Measurements from ENCODE around the gene LRRIQ4.

LRRIQ4 gene

GRCh38 chr3:169847896-169848295 is 35.2 kb downstream of the LRRIQ4 start:
- no peak for DNase-seq (ENCODE audit: low read depth in 1 of 2, low spot score in 1 of 2)
- no peak for TF ChIP-seq JUND (IDR thresholded peaks at IDR 0.05; ENCODE audit: low read depth)
- in situ Hi-C loops (cut with HindIII; ENCODE audit: low pct_unique_long_range_greater_than_20kb, low sequenced_read_pairs): no loop called here

- no peak for DNase-seq (ENCODE audit: low read depth in 1 of 2, low spot score in 1 of 2)
- in situ Hi-C loops (cut with HindIII; ENCODE audit: low pct_unique_long_range_greater_than_20kb, low sequenced_read_pairs): no loop called here
- TF ChIP-seq JUND (IDR thresholded peaks at IDR 0.05; ENCODE audit: low read depth): no peak
Observed at GRCh38 chr3:169848741-169849140, 36.1 kb downstream of the LRRIQ4 start.

DNA sequence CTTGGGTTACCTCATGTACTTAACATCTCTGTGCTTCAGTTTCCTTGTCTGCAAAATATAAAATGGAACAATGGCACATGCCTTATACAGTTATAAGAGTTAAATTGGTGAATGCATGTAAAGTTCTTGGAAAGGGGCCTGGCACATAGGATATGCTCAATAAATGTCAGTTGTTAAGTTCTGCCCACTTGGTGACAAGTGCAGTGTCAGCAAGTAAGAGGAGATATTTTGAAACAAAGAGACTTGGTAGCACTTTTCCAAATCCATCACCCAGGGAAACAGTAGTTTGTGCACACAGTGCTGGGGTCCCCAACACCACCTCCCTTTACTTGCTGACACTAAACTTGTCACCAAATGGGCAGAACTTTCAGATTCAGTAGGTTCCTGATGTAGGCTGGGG is 37.9 kb downstream of the LRRIQ4 start:
- no peak for TF ChIP-seq JUND (IDR thresholded peaks at IDR 0.05; ENCODE audit: low read depth)
- DNase-seq (ENCODE audit: low read depth in 1 of 2, low spot score in 1 of 2): no peak
- in situ Hi-C loops (cut with HindIII; ENCODE audit: low pct_unique_long_range_greater_than_20kb, low sequenced_read_pairs): no loop called here

DNA sequence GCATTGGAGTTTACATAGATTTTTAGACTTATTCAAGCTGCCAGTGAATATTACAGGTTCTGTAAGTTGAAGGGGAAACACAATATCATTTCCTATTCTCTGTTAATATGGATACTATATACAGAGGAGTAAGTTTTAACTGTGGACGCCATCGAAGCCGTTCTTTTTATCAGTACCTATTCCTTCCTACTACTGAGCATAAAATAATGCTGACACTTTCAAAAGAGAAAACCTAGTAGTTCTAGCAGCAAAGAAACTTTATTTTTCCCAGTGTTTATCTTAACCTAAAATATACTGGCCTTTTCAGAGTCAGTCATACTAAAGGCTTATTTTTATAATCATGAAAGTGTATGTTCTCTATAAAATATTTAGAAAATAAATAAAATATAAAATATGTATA is 42.8 kb downstream of the LRRIQ4 start:
- no peak for TF ChIP-seq JUND (IDR thresholded peaks at IDR 0.05; ENCODE audit: low read depth)
- in situ Hi-C loops (cut with HindIII; ENCODE audit: low pct_unique_long_range_greater_than_20kb, low sequenced_read_pairs): no loop called here
- DNase-seq (ENCODE audit: low read depth in 1 of 2, low spot score in 1 of 2): no peak

- in situ Hi-C loops (cut with HindIII; ENCODE audit: low pct_unique_long_range_greater_than_20kb, low sequenced_read_pairs): no loop called here
- DNase-seq (ENCODE audit: low read depth in 1 of 2, low spot score in 1 of 2): no peak
- no peak for TF ChIP-seq JUND (IDR thresholded peaks at IDR 0.05; ENCODE audit: low read depth)
Observed at GRCh38 chr3:169857811-169858210, 45.1 kb downstream of the LRRIQ4 start.

DNA sequence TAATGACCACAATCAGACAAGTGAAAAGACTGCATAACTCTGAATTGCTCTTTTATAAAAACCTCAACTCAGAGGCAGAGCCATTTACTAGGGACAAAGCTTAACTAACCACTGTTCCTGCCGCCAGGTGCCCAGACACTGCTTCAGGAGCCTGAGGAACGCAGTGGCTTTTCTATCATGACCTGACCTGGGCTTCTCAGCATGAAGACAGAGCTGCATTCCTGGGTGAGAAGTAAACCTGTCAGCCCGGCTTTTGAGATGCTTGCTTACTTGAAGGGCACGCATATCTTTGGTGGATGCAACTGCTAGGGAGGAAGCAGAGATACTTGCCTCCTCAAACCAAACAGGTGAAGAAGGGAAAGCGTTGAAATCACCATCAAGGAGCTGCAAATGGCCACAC is 49.2 kb downstream of the LRRIQ4 start:
- peak in 1 of 2 experiments; percentile 93 for DNase-seq (ENCODE audit: low read depth in 1 of 2, low spot score in 1 of 2)
- in situ Hi-C loops (cut with HindIII; ENCODE audit: low pct_unique_long_range_greater_than_20kb, low sequenced_read_pairs): no loop called here

DNA sequence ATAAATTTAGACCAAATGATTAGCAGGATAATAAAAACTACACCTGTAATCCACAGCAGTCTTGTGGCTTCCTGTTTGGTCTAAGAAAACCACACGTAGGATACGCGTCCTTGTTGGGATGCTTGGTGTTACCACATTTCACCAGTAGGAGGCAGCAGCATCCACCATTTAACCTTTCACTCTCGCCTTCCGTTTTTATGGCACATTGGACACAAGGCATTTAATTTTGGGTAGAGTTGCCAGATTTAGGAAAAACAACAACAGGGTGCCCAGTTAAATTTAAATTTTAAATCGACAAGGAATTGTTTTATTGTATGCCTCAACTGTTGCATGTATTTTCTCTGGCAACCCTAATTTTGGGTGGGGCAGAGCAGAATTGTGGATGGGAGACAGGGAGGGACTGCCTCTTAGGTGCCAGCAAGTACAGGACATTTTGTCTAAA is 50.8 kb downstream of the LRRIQ4 start:
- peak; percentile 46 to 94 for DNase-seq (ENCODE audit: low read depth in 1 of 2, low spot score in 1 of 2)
- in situ Hi-C loops (cut with HindIII; ENCODE audit: low pct_unique_long_range_greater_than_20kb, low sequenced_read_pairs): no loop called here
- TF ChIP-seq JUND (IDR thresholded peaks at IDR 0.05; ENCODE audit: low read depth): no peak

More for the DNA sequence above, 49.2 kb downstream of the LRRIQ4 start:
- TF ChIP-seq JUND (IDR thresholded peaks at IDR 0.05; ENCODE audit: low read depth): no peak

DNA sequence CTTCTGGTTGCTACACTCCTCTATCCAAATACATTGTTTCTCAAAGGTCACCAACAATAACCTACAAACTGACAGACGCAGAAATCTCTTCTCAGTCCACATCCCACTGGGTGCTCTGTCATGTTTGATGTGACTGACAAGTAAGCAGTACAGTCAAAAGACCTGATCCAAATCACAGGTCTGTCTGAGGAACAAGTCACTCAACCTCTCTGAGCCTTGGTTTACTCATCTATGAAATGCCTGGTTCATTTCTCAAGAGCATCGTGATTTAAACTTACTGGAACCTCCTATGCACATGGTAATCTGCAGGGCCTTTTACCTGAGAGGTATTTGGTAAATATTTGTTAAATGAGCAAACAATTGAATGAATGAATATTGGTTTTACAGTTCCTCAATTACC is 51.6 kb downstream of the LRRIQ4 start:
- in situ Hi-C loops (cut with HindIII; ENCODE audit: low pct_unique_long_range_greater_than_20kb, low sequenced_read_pairs): no loop called here
- DNase-seq (ENCODE audit: low read depth in 1 of 2, low spot score in 1 of 2): peak in 1 of 2 experiments; percentile 56
- TF ChIP-seq JUND (IDR thresholded peaks at IDR 0.05; ENCODE audit: low read depth): no peak

GRCh38 chr3:169865176-169865767 is 52.6 kb downstream of the LRRIQ4 start:
- no peak for DNase-seq (ENCODE audit: low read depth in 1 of 2, low spot score in 1 of 2)
- in situ Hi-C loops (cut with HindIII; ENCODE audit: low pct_unique_long_range_greater_than_20kb, low sequenced_read_pairs): no loop called here
- no peak for TF ChIP-seq JUND (IDR thresholded peaks at IDR 0.05; ENCODE audit: low read depth)

DNA sequence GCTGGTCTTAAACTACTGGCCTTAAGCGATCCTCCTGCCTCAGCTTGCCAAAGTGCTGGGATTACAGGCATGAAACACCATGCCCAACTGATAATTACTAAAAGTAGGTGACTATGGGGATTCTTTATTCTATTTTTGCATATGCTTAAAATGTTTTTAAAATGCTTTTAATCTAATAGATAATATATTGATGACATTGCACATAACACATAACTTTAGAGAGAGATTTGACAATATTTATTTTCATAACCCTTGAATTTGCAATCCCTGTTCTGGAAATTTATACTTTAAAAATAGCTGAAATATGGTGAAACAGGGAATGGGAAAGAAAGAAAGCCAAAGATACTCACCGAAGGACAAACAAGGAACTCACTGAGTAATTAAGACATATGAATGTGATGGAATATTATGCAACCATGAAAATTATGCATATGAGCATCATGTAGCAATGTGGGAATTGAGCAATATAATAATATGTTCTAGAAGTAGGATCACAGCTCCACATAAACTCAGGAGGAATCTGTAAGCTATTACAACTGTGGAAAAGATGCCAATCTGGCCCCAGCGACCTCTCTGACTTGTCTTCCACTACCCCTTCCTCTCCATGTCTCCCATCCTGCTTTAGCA is 55.0 kb downstream of the LRRIQ4 start:
- DNase-seq (ENCODE audit: low read depth in 1 of 2, low spot score in 1 of 2): no peak
- no peak for TF ChIP-seq JUND (IDR thresholded peaks at IDR 0.05; ENCODE audit: low read depth)
- in situ Hi-C loops (cut with HindIII; ENCODE audit: low pct_unique_long_range_greater_than_20kb, low sequenced_read_pairs): no loop called here

DNA sequence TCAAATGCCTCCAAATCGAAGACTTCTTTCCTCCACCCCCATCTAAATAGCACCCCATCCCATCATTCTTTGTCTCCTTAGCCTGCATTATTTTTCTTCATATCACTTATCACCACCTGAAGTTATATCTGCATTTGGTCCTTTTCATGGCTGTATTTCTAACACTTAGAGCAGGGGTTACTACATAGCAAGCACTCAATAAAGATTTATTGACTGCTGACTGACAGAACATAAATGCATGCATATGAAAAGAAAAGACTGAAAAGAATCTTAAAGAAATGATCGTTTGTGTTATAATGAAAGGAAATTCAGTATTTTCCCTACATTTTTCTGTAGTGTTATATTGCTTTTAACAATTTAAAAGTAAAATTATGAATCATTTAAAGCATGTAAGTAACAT is 55.7 kb downstream of the LRRIQ4 start:
- no peak for TF ChIP-seq JUND (IDR thresholded peaks at IDR 0.05; ENCODE audit: low read depth)
- no peak for DNase-seq (ENCODE audit: low read depth in 1 of 2, low spot score in 1 of 2)
- in situ Hi-C loops (cut with HindIII; ENCODE audit: low pct_unique_long_range_greater_than_20kb, low sequenced_read_pairs): no loop called here

DNA sequence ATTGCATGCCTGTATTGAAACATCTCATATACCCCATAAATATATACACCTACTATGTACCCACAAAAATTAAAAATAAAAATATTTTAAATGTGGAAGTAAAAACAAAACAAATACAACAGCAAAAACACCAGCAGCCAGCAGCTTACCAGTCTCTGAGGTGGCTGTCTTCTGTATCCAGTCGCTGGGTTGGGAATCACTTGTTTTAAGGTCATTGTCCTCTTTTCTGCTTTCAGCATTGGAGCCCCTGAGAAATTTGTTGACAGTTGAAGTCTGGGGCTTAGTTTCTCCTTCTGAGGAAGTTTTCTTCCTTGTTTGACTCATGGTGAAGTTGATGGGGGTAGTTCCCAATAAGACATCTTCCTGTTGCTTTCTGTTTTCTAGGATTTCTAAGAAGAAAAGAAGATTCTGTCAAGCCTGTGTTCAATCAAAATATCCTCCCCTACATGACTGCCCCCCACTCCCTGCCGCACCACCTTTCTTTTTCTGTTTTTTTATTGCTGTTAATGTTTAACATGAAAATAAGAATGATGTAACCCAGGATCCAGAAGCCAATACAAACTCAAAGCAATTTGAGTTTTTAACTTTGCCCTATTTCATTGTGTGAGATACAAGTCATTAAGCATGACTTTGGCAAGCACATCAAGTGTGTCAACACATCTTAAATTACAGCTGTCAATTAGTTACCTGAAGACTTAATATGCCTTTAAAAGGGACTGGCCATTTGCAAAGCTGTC is 57.0 kb downstream of the LRRIQ4 start, which contains the start of gene LRRC31:
Gene LRRC31 (minus strand): TSS at position 452 of the 737 bp plus-strand sequence. CDS start 128 bp downstream, at position 324.
- peak; percentile 80; the same call in 1 of the 2 replicates for TF ChIP-seq JUND (IDR thresholded peaks at IDR 0.05; ENCODE audit: low read depth)
- DNase-seq (ENCODE audit: low read depth in 1 of 2, low spot score in 1 of 2): peak in 1 of 2 experiments; percentile 84
- in situ Hi-C loops (cut with HindIII; ENCODE audit: low pct_unique_long_range_greater_than_20kb, low sequenced_read_pairs): no loop called here

All from T47D (cell line).